NK-92 (cell line): ENCODE measurements around the gene TK2.
"Not testable (repeated sequence)": the region's sequence is repeated elsewhere in the genome, so short reads cannot be mapped to it uniquely, and the experiment has no call there.

Experiments used
- DNase-seq: peaks from one replicate; lab custom pipeline; 2025; ENCODE audit not compliant: unreplicated experiment; lab: John Stamatoyannopoulos, UW

TK2 gene

GRCh38 chr16:66549284-66550131, at the start of gene TK2:
Gene TK2, minus strand, starts transcription at chr16:66550122. Its CDS starts 61 bp downstream, at chr16:66550061.
- no peak for DNase-seq

GRCh38 chr16:66598111-66598510, 48.2 kb upstream of the TK2 start:
- no peak for DNase-seq

- no peak for DNase-seq
These were observed 47.3 kb upstream of the TK2 start for GRCh38 chr16:66596986-66597848.

DNA sequence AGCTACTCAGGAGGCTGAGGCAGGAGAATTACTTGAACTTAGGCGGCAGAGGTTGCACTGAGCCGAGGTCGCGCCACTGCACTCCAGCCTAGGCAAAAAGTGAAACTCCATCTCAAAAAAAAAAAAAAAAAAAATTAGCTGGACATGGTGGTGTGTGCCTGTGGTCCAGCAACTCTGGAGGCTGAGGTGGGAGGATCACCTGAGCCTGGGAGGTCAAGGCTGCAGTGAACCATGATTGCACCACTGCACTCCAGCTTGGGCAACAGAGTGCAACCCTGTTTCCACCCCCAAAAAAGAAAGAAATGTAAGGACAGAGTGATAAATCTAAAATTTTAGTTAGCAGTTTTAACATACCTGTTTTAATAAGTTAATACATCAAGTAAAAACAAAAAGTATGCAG, 46.6 kb upstream of the TK2 start:
- not testable (repeated sequence) for DNase-seq

GRCh38 chr16:66594739-66595138, 44.8 kb upstream of the TK2 start:
- no peak for DNase-seq

DNA sequence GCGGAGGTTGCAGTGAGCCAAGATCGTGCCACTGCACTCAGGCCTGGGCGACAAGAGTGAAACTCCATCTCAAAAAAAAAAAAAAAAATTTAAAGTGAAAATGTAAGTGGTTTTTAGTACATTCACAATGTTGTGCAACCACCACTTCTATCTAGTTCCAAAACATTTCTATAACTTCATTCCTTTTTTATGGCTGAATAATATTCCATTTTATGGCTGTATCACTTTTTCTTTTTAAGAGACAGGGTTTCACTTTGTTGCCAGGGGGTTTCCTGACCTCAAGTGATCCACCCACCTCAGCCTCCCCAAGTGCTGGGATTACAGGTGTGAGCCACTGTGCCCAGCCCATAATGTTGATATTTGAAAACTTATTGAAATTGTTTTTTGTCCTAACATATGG, 42.9 kb upstream of the TK2 start:
- DNase-seq, result no peak

DNA sequence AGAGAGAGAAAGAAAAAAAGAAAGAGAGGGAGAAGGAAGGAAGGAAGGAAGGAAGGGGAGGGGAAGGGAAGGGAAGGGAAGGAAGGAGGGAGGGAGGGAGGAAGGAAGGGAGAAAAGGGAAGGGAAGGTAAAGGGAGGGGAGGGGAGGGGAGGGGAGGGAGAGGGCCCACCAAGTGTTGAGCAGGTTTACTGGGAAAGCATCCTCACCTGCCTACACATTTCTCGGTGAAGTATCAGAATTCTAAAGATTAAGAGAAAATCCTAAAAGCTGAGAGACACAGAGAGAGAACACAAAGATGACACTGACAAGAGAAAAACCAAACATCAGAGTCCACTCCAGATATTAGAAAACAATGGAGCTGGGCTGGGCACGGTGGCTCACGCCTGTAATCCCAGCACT, 42.3 kb upstream of the TK2 start:
- DNase-seq, result no peak

GRCh38 chr16:66591018-66591417, 41.1 kb upstream of the TK2 start:
- DNase-seq, result no peak

DNA sequence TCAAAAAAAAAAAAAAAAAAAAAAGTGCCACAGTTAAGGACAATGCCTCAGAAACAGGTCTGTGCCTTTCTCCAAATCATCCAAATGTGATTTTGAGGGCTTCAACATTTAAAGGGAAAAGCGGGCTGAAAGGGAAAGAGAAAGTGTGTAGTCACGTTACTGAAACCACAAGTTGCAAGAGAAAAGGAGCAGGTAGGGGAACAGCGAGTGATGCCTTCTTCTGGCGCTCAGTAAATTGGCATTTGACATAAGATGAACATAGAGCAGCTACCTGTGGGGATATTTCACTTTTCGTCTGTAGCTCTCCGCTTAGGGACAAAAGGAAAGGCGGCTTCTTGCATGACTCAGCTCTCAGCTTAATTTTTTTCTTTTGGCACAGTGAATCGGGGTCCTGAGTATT, 40.4 kb upstream of the TK2 start:
- DNase-seq, result no peak

GRCh38 chr16:66588981-66589713, 39.2 kb upstream of the TK2 start:
- no peak for DNase-seq

DNA sequence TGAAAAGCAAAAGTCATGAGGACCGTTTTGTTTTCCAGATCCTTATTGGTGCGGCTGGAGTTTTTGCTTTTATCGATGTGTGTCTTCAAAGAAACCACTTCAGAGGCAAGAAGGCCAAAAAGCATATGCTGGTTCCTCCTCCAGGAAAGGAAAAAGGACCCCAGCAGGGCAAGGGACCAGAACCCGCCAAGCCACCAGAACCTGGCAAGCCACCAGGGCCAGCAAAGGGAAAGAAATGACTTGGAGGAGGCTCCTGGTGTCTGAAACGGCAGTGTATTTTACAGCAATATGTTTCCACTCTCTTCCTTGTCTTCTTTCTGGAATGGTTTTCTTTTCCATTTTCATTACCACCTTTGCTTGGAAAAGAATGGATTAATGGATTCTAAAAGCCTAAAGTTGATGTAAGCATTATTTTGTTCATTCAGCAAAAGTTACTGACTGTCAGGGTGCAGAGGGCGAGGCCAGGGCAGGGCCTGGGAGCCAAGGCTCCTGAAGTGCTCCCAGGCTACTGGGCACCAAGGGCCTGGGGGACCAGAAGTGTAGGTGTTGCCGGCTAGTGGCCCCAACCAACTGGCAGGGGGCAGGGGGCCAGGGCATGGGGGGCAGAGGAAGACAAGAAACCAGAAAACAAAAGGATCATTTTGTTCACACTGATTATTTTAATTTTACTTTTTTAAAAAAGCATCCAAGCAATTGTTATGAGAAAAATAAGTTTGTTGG, 38.1 kb upstream of the TK2 start:
- no peak for DNase-seq

DNA sequence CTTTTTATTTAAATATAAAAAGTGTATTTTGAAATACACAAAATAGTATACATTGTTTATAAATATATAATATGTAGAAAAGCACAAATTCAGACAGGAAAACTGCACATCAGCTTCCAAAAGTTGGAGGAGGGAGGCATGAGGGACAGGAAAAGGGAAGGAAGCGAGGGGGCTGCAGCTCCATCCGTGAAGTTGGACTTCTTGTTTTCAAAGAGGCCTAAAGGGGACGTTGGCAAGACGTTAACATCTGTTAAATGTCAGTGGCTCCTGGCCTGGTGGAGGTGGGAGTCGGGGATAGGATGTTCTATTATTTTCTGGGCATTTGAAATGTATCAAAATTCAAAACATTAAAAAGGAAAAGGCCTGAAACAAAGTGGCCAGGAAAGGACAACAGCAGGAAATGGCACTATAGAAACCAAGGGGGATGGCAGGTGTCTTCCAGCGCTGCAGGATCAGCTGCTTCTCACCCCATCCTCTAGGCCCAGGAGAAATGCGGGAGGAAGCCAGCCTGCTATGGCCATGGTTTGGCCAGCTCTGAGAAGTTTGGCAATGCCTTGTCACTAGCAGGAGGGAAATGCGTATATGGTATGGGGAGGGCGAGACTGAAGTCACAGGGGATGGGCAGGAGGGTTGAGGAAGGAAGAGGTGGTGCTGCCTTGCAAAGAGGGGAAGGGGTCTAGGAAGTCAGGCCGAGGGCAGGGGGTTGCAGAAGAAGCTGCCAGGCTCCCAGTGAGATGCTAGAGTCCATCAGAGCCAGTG, 35.7 kb upstream of the TK2 start:
- DNase-seq, result no peak

DNA sequence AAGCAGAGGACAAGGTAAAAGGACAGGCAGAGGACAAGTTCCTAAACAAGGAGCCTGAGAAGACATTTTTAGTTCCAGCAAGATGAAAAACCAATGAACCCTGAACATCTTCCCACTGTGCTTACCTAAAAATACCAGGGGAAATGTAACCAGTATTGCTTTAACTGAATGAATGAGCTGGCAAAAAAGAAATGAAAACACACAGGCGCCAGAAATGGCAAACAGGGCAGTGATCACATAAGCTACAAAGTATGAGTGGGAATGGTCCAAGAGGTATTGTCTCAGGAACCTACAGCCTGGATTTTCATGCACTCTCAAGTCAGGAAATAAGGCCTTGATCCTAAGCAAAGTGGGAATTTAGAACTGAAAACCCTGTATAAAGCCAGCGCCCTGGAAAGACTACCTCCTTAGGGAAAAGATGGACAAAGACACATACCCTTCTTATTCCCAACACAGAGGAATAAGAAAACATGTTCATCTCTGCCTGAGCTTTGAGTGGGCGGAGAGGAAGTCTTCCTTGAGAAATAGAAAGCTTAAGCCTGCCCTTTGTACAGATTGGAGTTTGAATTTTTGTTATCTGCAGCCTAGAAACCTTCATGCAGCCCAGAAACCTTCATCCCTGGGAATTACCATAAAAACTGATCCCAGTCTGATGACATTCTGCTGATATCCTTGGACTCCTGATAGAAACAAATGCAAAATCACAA, 31.5 kb upstream of the TK2 start:
- DNase-seq, result no peak

DNA sequence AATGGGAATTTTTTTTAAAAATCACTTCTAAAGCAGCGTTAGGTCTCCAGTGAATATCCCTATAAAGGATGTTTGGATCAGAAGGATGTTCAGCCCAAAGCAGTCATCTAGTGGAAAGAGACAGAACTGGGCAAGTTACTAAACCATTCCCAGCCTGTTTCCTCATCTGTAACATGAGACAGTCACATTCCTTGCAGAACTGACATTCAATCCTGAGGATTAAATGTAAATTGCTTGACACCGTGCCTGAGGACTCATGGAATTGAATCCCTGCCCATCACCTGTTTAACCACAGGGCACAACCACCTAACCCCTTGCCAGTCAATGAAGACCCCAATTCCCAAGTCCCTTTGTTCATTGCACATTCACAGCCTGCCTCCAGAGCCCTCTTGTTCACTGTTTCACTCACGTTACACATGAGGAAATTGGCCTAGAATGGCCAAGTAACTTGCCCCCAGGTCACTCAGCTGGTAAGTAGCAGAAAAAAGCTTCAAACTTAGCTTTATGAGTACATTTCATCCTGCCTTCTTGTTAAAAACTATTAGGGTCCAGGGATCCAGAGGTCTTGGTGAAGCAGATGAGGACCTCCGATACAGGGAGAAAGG, 30.8 kb upstream of the TK2 start:
- no peak for DNase-seq

- no peak for DNase-seq
These were observed 29.0 kb upstream of the TK2 start, which contains the start of gene CMTM2 for GRCh38 chr16:66578651-66579531. Gene CMTM2, plus strand, starts transcription at chr16:66579463. Its CDS starts 145 bp downstream, at chr16:66579608.

DNA sequence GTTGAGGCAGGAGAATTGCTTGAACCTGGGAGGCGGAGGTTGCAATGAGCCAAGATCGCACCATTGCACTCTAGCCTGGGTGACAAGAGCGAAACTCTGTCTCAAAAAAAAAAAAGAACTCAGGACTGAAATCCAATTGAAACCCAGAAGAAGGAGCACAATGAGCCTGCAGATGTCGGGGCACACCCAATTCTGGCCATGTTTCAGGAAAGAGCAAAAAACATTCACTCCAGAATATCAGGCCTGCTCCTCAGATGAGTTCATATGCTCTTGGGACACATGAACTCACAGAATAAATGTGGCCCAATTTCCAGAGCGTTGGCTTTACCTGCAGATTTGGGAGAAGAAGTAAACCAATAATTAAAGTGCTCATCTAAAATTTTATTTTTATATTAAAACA, 26.4 kb upstream of the TK2 start:
- no peak for DNase-seq

GRCh38 chr16:66575060-66575459, 25.1 kb upstream of the TK2 start:
- DNase-seq, result no peak

- no peak for DNase-seq
These were observed 24.6 kb upstream of the TK2 start for GRCh38 chr16:66574531-66574930.
